IPS-18a (cell line): ENCODE results near the gene WNT4.
"Not testable (repeated sequence)": the region's sequence is repeated elsewhere in the genome, so short reads cannot be mapped to it uniquely, and the experiment has no call there.

Experiments used
- H3K27ac ChIP-seq: one replicate; pipeline ENCODE4 v1.5.1; 2013; ENCODE audit warnings: low read length
- H3K27me3 ChIP-seq: one replicate; pipeline ENCODE4 v1.6.1; 2013; ENCODE audit warnings: mild to moderate bottlenecking, low read length; ENCODE audit not compliant: control insufficient read depth, insufficient read depth
- H3K36me3 ChIP-seq: one replicate; pipeline ENCODE4 v1.6.1; 2013; ENCODE audit warnings: low read depth, low read length; ENCODE audit not compliant: control insufficient read depth
- H3K4me1 ChIP-seq: one replicate; pipeline ENCODE4 v1.6.1; 2013; ENCODE audit warnings: low read depth, low read length; ENCODE audit not compliant: control insufficient read depth
- H3K4me3 ChIP-seq: one replicate; pipeline ENCODE4 v1.5.1; 2013; ENCODE audit warnings: low read length
- H3K9ac ChIP-seq: one replicate; pipeline ENCODE4 v1.6.1; 2013; ENCODE audit warnings: mild to moderate bottlenecking, low read length, moderate library complexity
- H3K9me3 ChIP-seq: one replicate; pipeline ENCODE4 v1.6.1; 2013; ENCODE audit warnings: low read depth, low read length; ENCODE audit not compliant: control insufficient read depth

WNT4 gene

DNA sequence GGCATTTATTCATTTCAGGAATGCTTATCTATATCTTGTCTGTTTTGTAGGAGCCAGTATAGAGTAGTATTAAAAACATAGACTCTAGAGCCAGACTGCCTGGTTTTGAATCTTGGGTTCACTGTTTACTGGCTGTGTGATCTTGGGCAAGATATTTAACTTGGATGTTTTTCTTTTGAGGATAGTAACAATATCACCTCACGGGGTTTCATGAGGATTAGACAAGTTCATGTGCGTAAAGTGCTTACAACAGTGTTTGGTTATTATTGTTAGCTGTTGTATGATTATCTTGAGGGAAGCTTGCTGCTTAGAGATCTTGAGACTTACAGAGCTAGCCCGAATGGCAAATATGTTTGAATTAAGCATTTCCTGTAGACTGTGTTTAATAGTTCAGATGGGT, 40.2 kb downstream of the WNT4 start:
- H3K27me3 ChIP-seq, result no peaks in the 10 kb centered on the region
- no peak overlapping the region for H3K27ac ChIP-seq
- H3K4me3 ChIP-seq, result no peak overlapping the region
- H3K36me3 ChIP-seq, result peaks cover 5% of the 10 kb centered on the region
- no peaks in the 10 kb centered on the region for H3K9me3 ChIP-seq
- no peak overlapping the region for H3K9ac ChIP-seq
- peaks cover 3% of the 10 kb centered on the region for H3K4me1 ChIP-seq

DNA sequence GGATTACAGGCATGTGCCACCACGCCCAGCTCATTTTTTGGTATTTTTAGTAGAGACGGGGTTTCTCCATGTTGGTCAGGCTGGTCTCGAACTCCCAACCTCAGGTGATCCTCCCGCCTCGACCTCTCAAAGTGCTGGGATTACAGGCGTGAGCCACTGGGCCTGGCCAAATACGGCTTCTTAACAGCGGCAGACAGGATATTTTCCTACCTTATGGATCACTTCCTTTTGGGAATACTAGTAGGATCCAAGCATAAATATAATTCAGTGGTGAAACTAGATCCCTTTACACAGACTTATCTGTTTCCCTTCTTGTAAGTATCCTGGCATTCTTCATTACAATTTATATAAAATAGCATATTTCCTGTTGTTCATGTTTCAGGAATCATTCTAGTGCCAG, 40.9 kb downstream of the WNT4 start:
- Histone ChIP-seq H3K36me3 (peaks cover 9% of the 10 kb centered on the region), H3K27me3 (no peaks in the 10 kb centered on the region), H3K9ac (no peak overlapping the region), H3K9me3 (no peaks in the 10 kb centered on the region), H3K4me3 (no peak overlapping the region), H3K4me1 (peaks cover 3% of the 10 kb centered on the region), H3K27ac (no peak overlapping the region)

DNA sequence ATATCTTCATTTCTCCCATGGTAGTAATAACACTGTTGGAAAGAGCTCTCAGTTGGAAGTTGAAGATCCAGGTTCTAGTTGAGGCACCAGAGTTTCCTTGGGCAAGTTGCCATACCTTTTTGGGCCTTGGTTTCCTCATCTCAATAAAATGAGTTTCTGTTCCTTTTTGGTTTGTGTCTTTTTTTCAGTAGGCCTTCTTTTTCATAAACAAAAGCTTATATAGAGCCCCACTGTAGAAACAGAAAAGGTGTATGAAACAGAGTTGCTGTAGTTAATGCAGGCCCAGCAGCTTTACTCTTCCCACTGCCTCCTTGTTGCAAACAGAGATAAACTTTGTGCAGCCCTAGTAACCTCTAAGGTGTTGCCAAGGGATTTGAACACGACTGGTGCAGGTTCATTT, 41.7 kb downstream of the WNT4 start:
- Histone ChIP-seq H3K4me3 (no peak overlapping the region), H3K36me3 (peaks cover 17% of the 10 kb centered on the region), H3K9ac (no peak overlapping the region), H3K9me3 (no peaks in the 10 kb centered on the region), H3K4me1 (peaks cover 3% of the 10 kb centered on the region), H3K27me3 (no peaks in the 10 kb centered on the region), H3K27ac (no peak overlapping the region)

DNA sequence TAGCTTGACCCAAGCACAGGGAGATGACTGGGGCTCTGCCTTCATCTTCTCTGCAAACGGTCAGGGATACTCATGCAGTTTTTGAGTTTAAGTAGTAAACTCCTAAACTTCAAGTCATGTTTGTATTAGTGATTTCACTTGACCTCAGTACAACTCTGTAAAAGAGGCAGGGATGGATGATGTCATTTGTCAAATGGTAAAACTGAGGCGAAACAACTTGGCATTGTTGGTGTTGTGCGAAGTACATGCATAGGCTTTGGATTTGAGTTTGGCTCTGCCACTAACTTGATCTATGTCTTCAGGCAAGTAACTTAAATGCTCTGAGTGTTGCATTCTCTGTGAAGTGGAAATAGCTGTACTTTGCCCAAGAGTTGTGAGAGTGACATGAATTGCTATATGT, 42.7 kb downstream of the WNT4 start:
- H3K36me3 ChIP-seq, result peaks cover 18% of the 10 kb centered on the region
- no peak overlapping the region for H3K9ac ChIP-seq
- no peaks in the 10 kb centered on the region for H3K9me3 ChIP-seq
- no peak overlapping the region for H3K4me3 ChIP-seq
- H3K27me3 ChIP-seq, result no peaks in the 10 kb centered on the region
- peaks cover 3% of the 10 kb centered on the region for H3K4me1 ChIP-seq
- H3K27ac ChIP-seq, result no peak overlapping the region

DNA sequence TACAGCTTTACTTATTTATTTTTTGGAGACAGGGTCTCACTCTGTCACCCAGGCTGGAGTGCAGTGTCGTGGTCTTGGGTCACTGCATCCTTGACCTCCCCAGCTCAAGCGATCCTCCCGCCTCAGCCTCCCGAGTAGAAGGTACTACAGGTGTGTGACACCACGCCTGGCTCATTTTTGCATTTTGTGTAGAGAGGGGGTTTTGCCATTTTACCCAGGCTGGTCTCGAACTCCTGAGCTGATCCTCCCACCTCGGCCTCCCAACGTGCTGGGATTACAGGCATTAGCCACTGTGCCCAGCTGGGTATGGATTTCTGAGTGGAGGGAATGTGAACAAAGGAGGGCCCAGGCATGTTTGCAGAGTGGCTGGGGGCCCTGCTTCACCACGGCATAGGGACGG, 44.1 kb downstream of the WNT4 start:
- no peaks in the 10 kb centered on the region for H3K27me3 ChIP-seq
- H3K36me3 ChIP-seq, result peaks cover 18% of the 10 kb centered on the region
- H3K27ac ChIP-seq, result no peak overlapping the region
- no peak overlapping the region for H3K9ac ChIP-seq
- H3K9me3 ChIP-seq, result no peaks in the 10 kb centered on the region
- H3K4me3 ChIP-seq, result no peak overlapping the region
- H3K4me1 ChIP-seq, result peaks cover 4% of the 10 kb centered on the region

DNA sequence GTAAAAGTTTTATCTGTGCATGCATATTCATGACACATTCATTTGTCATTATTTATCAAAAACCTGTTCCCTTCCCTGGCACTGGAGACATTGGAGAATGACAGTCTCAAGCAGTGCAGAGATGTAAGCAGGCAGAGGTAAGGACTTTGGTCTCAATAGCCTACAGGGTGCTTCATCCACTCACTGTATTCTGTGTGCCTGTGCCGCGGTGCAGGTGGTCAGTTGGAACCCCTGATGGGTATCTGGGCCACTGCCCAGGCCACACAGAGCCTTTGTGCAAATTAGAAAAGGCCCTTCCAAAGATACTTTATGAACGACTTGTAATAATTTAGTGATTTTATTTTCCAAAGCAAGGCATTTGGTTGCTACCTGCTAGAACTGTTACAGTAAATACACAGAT, 46.4 kb downstream of the WNT4 start:
- Histone ChIP-seq H3K9ac (no peak overlapping the region), H3K36me3 (peaks cover 22% of the 10 kb centered on the region)

DNA sequence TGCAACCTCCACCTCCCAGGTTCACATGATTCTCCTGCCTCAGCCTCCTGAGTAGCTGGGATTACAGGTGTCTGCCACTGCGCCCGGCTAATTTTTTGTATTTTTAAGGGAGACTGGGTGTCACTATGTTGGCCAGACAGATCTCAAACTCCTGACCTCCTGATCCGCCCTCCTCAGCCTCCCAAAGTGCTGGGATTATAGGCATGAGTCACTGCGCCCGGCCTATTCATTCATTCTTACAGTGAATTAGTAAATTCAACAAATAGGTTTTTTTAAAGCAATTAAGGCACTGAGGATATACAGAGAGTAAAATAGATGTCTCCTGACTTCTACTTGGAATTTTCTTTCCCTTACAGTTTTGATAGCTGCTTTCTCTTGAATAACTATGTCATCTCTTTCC, 46.9 kb downstream of the WNT4 start:
- H3K36me3 ChIP-seq, result peaks cover 22% of the 10 kb centered on the region
- no peak overlapping the region for H3K4me3 ChIP-seq

More for the DNA sequence above, 46.4 kb downstream of the WNT4 start:
- no peaks in the 10 kb centered on the region for H3K9me3 ChIP-seq
- H3K27me3 ChIP-seq, result no peaks in the 10 kb centered on the region
- no peak overlapping the region for H3K27ac ChIP-seq
- peaks cover 20% of the 10 kb centered on the region for H3K4me1 ChIP-seq
- no peak overlapping the region for H3K4me3 ChIP-seq

DNA sequence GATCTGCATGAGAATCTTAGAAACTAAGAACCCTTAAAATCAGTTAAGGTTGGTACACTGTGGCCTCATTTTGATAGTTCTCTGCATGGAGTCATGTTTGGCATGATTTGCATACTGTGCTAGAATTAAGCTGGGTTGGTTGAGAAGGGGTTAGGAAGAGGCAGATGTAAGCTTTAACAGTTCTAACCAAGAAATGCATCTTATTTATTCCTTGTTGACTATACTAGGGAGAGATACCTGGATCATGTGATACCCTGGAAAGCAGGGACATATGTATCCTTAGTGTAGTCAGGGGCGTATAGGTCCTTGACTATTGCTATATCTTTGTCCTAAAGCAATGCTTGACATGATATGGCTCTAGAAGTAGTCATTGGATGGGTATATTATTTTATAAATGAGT, 49.4 kb downstream of the WNT4 start:
- no peak overlapping the region for H3K9ac ChIP-seq
- peaks cover 48% of the 10 kb centered on the region for H3K4me1 ChIP-seq
- no peaks in the 10 kb centered on the region for H3K9me3 ChIP-seq
- no peaks in the 10 kb centered on the region for H3K27me3 ChIP-seq
- no peak overlapping the region for H3K4me3 ChIP-seq
- H3K36me3 ChIP-seq, result peaks cover 22% of the 10 kb centered on the region
- H3K27ac ChIP-seq, result peak overlapping the region; percentile 81

More for the DNA sequence above, 46.9 kb downstream of the WNT4 start:
- Histone ChIP-seq H3K9ac (no peak overlapping the region), H3K4me1 (peaks cover 24% of the 10 kb centered on the region), H3K27ac (no peak overlapping the region), H3K27me3 (no peaks in the 10 kb centered on the region), H3K9me3 (no peaks in the 10 kb centered on the region)

DNA sequence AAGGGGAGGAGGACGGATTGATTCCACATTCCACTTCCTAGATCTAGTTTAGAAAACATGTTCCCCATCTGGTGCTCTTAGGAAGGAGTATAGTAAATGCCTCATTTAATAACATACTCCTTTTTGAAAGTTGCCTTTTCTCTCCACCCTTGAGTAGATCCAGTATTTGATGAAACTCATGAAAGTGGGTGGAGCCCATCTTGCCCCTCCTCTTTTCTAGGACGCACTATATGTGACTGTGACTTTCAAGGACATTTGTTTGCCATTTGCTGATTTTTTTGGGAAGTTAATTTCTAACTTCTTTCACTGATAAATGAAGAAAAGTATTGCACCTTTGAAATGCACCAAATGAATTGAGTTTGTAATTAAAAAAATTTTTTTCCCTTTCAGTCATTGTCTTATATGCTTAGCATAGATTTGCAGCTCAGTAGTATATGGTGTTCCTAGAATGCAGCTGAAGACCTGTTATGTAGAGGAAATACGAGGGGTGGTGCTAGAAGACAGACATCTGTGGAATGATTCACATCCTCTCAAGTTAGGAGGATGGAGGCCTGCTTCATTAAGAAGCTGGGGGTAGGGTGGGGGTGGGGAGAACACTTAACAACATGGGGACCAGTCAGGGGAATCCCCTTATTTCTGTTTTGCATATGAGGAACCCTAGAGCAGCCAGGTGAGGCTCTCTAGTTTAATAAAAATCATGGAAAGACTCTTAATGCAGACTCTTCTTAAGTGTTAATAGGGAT, 50.7 kb downstream of the WNT4 start:
- peaks cover 48% of the 10 kb centered on the region for H3K4me1 ChIP-seq
- peak overlapping the region; percentile 36 for H3K4me3 ChIP-seq
- peak overlapping the region; percentile 81 for H3K27ac ChIP-seq
- H3K9me3 ChIP-seq, H3K27me3 ChIP-seq: not testable (repeated sequence)
- peaks cover 23% of the 10 kb centered on the region for H3K36me3 ChIP-seq
- peak overlapping the region; percentile 45 for H3K9ac ChIP-seq

DNA sequence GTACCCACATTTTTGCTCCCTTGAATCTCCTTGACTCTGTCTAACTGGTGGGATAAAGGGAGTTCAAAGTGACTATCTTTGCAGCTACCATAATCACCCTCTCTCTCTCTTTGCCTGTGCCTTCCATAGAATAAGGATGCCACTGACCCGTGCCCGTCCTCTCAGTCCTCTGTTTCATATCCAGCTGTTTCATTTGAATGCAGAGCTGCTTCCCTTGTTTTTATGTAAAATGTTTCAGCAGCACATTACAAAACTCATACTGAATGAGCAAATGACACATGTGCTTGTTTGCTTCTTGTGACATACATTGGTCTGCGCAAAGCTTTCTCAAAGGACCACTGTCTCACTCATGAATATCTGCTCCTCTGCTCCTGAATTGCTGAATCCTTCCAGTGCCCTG, 52.0 kb downstream of the WNT4 start:
- Histone ChIP-seq H3K9ac (no peak overlapping the region), H3K36me3 (peaks cover 26% of the 10 kb centered on the region)

DNA sequence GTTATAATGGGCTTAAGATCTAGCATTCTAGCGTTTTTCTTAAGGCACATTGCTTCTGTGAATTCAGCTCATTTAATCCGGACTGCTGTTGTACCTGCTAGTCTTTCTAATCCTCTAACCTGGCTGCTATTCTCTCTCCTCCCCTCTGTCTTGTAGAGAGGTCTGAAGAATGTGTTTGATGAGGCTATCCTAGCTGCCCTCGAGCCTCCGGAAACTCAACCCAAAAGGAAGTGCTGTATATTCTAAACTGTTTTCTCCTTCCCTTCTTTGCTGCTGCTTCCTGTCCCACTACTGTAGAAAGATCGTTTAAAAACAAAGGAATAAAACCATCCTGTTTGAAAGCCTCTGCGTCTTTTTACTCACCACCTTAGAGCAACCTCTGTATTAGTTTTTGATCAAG, 53.1 kb downstream of the WNT4 start:
- H3K4me3 ChIP-seq, result peak overlapping the region; percentile 13
- peak overlapping the region; percentile 28 for H3K9ac ChIP-seq
- peak overlapping the region; percentile 71 for H3K27ac ChIP-seq
- no peaks in the 10 kb centered on the region for H3K27me3 ChIP-seq
- peaks cover 48% of the 10 kb centered on the region for H3K4me1 ChIP-seq
- H3K36me3 ChIP-seq, result peaks cover 26% of the 10 kb centered on the region
- H3K9me3 ChIP-seq, result no peaks in the 10 kb centered on the region

More for the DNA sequence above, 52.0 kb downstream of the WNT4 start:
- H3K4me1 ChIP-seq, result peaks cover 48% of the 10 kb centered on the region
- H3K4me3 ChIP-seq, result no peak overlapping the region
- H3K27ac ChIP-seq, result no peak overlapping the region
- H3K9me3 ChIP-seq, result no peaks in the 10 kb centered on the region
- H3K27me3 ChIP-seq, result no peaks in the 10 kb centered on the region

DNA sequence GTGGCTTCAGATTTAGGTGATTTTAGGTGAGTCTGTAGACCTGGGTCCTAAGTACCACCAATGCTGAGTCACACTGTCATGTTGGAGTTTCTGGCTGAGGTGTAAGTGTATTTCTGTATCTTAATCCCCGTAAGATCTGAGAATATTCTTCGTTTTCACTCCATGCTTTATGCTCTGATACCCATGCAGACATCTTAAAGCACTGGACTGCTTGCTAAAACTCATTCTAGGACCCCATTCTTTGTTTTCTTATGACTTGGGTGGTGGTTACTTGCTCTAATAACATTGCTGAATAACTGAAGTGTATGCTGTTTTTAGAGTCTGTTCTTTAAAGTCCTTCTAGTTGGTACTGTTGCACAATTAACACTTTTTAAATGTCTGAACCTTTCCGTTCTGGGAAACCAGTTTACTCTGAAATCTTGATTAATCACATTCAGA, 53.7 kb downstream of the WNT4 start:
- H3K4me3 ChIP-seq, result peak overlapping the region; percentile 13
- H3K27me3 ChIP-seq, result no peaks in the 10 kb centered on the region
- peaks cover 26% of the 10 kb centered on the region for H3K36me3 ChIP-seq
- peak overlapping the region; percentile 28 for H3K9ac ChIP-seq
- H3K4me1 ChIP-seq, result peaks cover 48% of the 10 kb centered on the region
- H3K9me3 ChIP-seq, result no peaks in the 10 kb centered on the region
- H3K27ac ChIP-seq, result peak overlapping the region; percentile 71
